ENCODE measurements around the gene GRN. TPM values are rescaled to one million over a fixed set of nuclear protein-coding genes. Genes with fewer than 3 reads are reported as not detected.

The GRN gene
- total and polyA plus RNA-seq, 2 donors (not counting 3 experiments of a cell fraction or from before 2014, with no cell fraction given): 343 to 1,034 TPM

GRCh38 chr17:44358066-44358465 is 13.0 kb downstream of the GRN start:
- Histone ChIP-seq H4K20me1 (replicated peaks; ENCODE audit: control insufficient read depth, extremely low read depth, insufficient read depth, low read length) (no peaks in the 10 kb centered on the region), H3K9ac (replicated peaks; ENCODE audit: extremely low read depth, insufficient read depth, low read length) (no peak overlapping the region), H3K4me1 (ENCODE audit: control insufficient read depth, extremely low read depth, insufficient read depth, low read length) (peaks cover 5% of the 10 kb centered on the region), H3K27me3 (ENCODE audit: control insufficient read depth in 2 of 2, insufficient read depth in 2 of 2, low read length in 2 of 2) (no peaks in the 10 kb centered on the region), H3K79me2 (ENCODE audit: control insufficient read depth, insufficient read depth, low read length) (no peaks in the 10 kb centered on the region), H3K36me3 (ENCODE audit: control insufficient read depth in 2 of 2, extremely low read depth in 1 of 2, insufficient read depth in 2 of 2, low read length in 2 of 2) (peaks cover 0 to 1% of the 10 kb centered on the region in 2 experiments), H3K9me1 (replicated peaks; ENCODE audit: control insufficient read depth, extremely low read depth, insufficient read depth, low read length) (no peaks in the 10 kb centered on the region), H3K4me3 (replicated peaks in 1 of 3; ENCODE audit: insufficient read depth in 1 of 3, low read depth in 1 of 3, low read length in 3 of 3) (no peak overlapping the region), H3K27ac (ENCODE audit: insufficient read depth, low read depth, low read length) (no peak overlapping the region), H3K4me2 (ENCODE audit: insufficient read depth, low read length) (no peak overlapping the region), H2AFZ (ENCODE audit: low read depth, low read length) (no peak overlapping the region), H3K9me3 (replicated peaks; ENCODE audit: control insufficient read depth, insufficient read depth, low read length) (no peaks in the 10 kb centered on the region)
- CTCF ChIA-PET: interaction anchor here (0.6 to 2.1 kb wide), 4 partner anchors 12 to 165 kb away, joined by 3 to 8 read pairs (median 5); partner anchors contain the start of gene ATXN7L3
- POLR2A ChIA-PET: no interaction called here
- no peak for DNase-seq (ENCODE audit: low read depth, low spot score)
- FAIRE-seq: no peak
- intact Hi-C loops (cut with micrococcal nuclease) (no loop called here), dilution Hi-C loops (cut with MboI; ENCODE audit: extremely low pct_ligation_motif_present, low sequenced_read_pairs) (no loop called here)
- TF ChIP-seq, protein P1, sequence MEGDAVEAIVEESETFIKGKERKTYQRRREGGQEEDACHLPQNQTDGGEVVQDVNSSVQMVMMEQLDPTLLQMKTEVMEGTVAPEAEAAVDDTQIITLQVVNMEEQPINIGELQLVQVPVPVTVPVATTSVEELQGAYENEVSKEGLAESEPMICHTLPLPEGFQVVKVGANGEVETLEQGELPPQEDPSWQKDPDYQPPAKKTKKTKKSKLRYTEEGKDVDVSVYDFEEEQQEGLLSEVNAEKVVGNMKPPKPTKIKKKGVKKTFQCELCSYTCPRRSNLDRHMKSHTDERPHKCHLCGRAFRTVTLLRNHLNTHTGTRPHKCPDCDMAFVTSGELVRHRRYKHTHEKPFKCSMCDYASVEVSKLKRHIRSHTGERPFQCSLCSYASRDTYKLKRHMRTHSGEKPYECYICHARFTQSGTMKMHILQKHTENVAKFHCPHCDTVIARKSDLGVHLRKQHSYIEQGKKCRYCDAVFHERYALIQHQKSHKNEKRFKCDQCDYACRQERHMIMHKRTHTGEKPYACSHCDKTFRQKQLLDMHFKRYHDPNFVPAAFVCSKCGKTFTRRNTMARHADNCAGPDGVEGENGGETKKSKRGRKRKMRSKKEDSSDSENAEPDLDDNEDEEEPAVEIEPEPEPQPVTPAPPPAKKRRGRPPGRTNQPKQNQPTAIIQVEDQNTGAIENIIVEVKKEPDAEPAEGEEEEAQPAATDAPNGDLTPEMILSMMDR (IDR thresholded peaks at IDR 0.05; ENCODE audit: extremely low read depth in 1 of 2, insufficient read depth in 1 of 2, low read depth in 1 of 2, low read length in 2 of 2): no peak
- TF ChIP-seq POLR2A (IDR thresholded peaks at IDR 0.05; ENCODE audit: low read depth, low read length): no peak
- TF ChIP-seq FOS (IDR thresholded peaks at IDR 0.05; ENCODE audit: borderline replicate concordance, insufficient read depth, low read length): no peak
- no peak for TF ChIP-seq GATA2 (IDR thresholded peaks at IDR 0.05; ENCODE audit: insufficient read depth, insufficient read length, low read depth, low read length)
- TF ChIP-seq EZH2 (IDR thresholded peaks at IDR 0.05; ENCODE audit: borderline replicate concordance, low read depth, low read length, severe bottlenecking): no peak
- TF ChIP-seq JUN (IDR thresholded peaks at IDR 0.05; ENCODE audit: borderline replicate concordance, insufficient read depth, insufficient read length, low read depth): no peak
- no peak for TF ChIP-seq MYC (IDR thresholded peaks at IDR 0.05; ENCODE audit: low read depth, low read length)
- TF ChIP-seq, protein P2, sequence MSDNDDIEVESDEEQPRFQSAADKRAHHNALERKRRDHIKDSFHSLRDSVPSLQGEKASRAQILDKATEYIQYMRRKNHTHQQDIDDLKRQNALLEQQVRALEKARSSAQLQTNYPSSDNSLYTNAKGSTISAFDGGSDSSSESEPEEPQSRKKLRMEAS (IDR thresholded peaks at IDR 0.05; ENCODE audit: insufficient read depth, insufficient read length): no peak
- TF ChIP-seq POLR2AphosphoS5 (IDR thresholded peaks at IDR 0.05; ENCODE audit: insufficient read depth, low read depth, low read length): no peak
- BruUV-seq (replicated peaks): no TSS peak

Data from endothelial cell of umbilical vein (primary cell).